Neural progenitor cell (in vitro differentiated cells): ENCODE measurements around the gene TSPOAP1.

Experiments used
- EZH2 ChIP-seq: fragments of 200-600 bp; sonication (generic); IDR thresholded peaks from 2 replicates; pipeline ENCODE4 v1.6.1; 2017; ENCODE audit warnings: antibody characterized with exemption, mild to moderate bottlenecking, moderate library complexity
- EZH2phosphoT487 ChIP-seq: fragments of 200-600 bp; sonication (generic); IDR thresholded peaks from 2 replicates; pipeline ENCODE4 v1.6.1; 2017; ENCODE audit warnings: antibody characterized with exemption
- TF ChIP-seq, protein P1 (sequence below): fragments of 200-600 bp; sonication (generic); IDR thresholded peaks from 2 replicates; pipeline ENCODE4 v1.5.1; 2017; ENCODE audit warnings: antibody characterized with exemption, mild to moderate bottlenecking

DNA sequence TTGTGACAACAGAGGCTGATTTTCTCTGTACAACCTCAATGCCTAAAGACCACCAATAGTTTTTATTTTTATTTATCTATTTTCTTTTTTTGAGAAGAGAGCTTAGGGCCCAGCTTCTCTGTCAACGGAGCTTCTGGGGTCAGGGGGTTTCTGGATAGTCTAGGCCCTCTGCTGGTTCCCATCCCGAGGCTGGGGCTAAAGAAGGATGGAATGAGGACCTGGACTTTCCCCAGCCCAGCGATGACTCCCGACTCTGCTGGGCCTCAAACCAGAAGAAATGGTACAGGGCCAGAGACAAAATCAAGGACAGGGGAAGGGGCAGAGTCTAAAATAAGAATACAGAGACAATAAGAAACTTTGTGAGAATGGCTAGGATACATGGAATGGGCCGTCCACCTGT, 5.7 kb upstream of the TSPOAP1 start:
- TF ChIP-seq, protein P1, sequence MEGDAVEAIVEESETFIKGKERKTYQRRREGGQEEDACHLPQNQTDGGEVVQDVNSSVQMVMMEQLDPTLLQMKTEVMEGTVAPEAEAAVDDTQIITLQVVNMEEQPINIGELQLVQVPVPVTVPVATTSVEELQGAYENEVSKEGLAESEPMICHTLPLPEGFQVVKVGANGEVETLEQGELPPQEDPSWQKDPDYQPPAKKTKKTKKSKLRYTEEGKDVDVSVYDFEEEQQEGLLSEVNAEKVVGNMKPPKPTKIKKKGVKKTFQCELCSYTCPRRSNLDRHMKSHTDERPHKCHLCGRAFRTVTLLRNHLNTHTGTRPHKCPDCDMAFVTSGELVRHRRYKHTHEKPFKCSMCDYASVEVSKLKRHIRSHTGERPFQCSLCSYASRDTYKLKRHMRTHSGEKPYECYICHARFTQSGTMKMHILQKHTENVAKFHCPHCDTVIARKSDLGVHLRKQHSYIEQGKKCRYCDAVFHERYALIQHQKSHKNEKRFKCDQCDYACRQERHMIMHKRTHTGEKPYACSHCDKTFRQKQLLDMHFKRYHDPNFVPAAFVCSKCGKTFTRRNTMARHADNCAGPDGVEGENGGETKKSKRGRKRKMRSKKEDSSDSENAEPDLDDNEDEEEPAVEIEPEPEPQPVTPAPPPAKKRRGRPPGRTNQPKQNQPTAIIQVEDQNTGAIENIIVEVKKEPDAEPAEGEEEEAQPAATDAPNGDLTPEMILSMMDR, result no peak
- TF ChIP-seq EZH2 (no peak), EZH2phosphoT487 (no peak)
